Measurements from ENCODE around the gene KCNIP3. TPM values are rescaled to one million over a fixed set of nuclear protein-coding genes. Genes with fewer than 3 reads are reported as not detected.
"Not testable (repeated sequence)": the region's sequence is repeated elsewhere in the genome, so short reads cannot be mapped to it uniquely, and the experiment has no call there.

Gene KCNIP3
- total RNA-seq, 2 experiments from 2014 or later = not detected

DNA sequence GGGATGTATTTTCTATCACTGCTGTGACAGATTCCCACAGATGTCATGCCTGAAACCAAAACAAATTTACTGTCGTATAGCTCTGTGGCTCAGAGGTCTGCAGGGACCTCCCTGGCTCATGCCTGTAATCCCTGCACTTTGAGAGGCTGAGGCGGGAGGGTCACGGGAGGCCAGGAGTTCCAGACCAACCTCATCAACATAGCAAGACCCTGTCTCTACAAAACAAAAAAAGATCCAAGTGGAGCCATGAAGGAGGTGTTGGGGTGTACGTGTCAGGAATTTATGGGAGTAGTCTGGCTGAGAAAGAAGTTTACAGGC is 54.4 kb downstream of the KCNIP3 start:
- H3K9me3 Mint-ChIP-seq = no peaks in the 10 kb centered on the region
- peaks cover 12% of the 10 kb centered on the region for H3K27me3 Mint-ChIP-seq
- H3K36me3 Mint-ChIP-seq = no peaks in the 10 kb centered on the region
- ChIA-PET CTCF (no interaction called here), POLR2A (no interaction called here)
- intact Hi-C loops (cut with micrococcal nuclease) = no loop called here
- no peaks in the 10 kb centered on the region for H3K4me1 Mint-ChIP-seq (ENCODE audit: low read depth)
- H3K27ac Mint-ChIP-seq = no peak overlapping the region
- no peak for DNase-seq
- H3K4me3 Mint-ChIP-seq = no peak overlapping the region

DNA sequence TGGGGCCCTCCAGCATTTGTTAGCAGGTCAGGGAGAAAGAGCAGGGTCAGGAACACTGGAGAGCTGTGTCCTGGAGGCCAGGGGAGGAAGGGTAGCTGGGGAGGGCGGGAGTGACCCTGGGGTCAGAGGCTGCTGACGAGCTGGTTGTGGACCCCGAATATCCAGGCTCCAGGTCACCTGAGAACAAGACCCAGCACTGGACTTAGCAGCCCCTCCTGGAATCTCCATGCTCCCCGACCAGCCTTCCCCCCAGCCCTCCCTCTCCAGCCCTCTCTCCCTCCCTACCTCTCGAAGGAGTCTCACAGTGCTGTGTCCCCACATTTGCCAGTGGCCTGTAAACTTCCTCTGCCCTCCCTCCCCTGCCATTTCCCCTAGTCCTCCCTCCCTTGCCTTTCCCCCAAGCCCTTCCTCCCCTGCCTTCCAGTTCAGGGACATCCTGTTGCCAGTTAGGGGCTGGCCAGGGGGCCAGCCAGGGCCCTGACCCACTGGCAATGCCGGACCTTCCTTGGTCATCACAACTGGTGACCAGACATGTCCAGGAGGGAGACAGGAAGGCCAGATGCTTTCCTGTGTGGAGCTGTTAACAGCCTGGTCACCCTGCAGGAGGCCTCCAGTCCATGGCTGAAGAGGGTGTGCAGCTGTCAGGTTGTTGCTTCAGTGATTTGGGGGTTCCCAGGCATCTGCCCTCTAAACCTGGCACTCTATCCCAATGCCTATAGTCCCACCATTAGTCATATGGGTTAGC is 55.3 kb downstream of the KCNIP3 start:
- Mint-ChIP-seq H3K4me1 (ENCODE audit: low read depth) (no peaks in the 10 kb centered on the region), H3K27ac (no peak overlapping the region), H3K9me3 (no peaks in the 10 kb centered on the region), H3K4me3 (no peak overlapping the region), H3K36me3 (no peaks in the 10 kb centered on the region), H3K27me3 (peaks cover 9% of the 10 kb centered on the region)
- CTCF ChIA-PET = no interaction called here
- DNase-seq = no peak
- intact Hi-C loops (cut with micrococcal nuclease) = no loop called here
- POLR2A ChIA-PET = no interaction called here

DNA sequence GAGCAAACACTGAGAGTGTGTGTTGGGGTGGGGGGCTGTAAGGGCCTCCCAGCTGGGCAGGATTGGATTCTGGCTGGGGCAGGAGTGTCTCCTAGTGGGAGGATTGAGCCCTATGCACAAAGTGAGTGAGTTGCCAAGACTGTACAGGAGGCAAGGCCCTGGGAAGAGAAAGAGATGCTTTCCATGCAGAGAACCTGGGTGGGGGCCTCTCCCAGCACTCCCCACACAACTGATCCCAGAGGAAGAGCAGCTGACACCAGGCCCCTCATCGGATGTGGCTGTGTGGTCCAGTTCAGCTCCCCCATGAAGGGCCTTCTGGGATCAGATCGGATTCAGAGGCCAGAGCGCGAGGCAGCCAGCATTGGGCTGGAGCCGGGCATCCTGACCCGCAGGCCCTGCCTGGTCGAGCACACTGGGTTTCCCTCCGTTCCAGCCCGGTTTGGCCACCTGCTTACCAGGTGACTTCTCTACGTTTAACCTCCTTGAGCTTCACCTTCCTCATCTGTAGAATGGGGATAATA is 56.0 kb downstream of the KCNIP3 start:
- no peaks in the 10 kb centered on the region for H3K36me3 Mint-ChIP-seq
- no peak for DNase-seq
- no peaks in the 10 kb centered on the region for H3K4me1 Mint-ChIP-seq (ENCODE audit: low read depth)
- no peak overlapping the region for H3K27ac Mint-ChIP-seq
- no peak overlapping the region for H3K4me3 Mint-ChIP-seq
- no peaks in the 10 kb centered on the region for H3K9me3 Mint-ChIP-seq
- ChIA-PET CTCF (no interaction called here), POLR2A (no interaction called here)
- H3K27me3 Mint-ChIP-seq = peaks cover 4% of the 10 kb centered on the region
- intact Hi-C loops (cut with micrococcal nuclease) = no loop called here

DNA sequence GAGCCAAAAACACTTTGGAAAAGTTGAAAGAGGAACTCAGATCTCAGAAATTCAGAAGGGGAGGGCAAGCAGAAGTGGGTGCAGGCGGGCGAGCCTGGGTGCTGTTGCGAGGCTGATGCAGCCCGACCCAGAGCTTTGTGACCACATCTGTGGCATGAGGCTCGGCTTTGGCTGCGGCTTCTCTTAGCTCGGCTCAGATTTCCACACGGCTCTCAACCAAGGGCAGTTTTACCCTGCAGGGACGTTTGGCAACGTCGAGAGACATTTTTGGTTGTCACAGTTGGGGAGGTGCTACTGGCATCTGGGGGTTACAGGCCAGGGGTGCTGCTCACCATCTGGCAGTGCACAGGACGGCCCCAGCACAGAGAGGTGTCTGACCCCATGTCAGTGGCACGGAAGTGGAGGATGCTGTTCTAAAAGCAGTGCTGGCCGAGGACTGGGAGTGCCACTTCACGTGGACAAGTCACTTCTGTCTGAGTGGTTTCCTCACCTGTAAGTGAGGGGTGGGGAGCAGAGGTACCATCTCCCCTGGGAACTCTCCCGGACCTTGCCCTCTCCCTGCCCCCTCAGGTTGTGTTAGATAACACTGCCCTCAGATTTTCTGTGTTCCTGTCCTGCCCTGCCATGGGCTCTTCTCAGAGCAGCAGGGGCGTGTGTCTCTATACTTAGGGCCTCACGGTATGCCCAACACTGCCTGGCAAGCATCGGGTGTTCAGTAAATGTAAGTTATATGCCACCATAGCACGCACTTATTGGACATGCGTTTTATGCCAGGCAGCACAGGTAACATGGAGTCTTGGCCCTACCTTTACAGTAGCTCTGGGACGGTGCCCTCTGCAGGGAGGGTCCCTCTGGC is 56.7 kb downstream of the KCNIP3 start:
- Mint-ChIP-seq H3K9me3 (no peaks in the 10 kb centered on the region), H3K27me3 (peaks cover 3% of the 10 kb centered on the region), H3K27ac (no peak overlapping the region), H3K36me3 (no peaks in the 10 kb centered on the region), H3K4me1 (ENCODE audit: low read depth) (no peaks in the 10 kb centered on the region), H3K4me3 (no peak overlapping the region)
- no peak for DNase-seq
- intact Hi-C loops (cut with micrococcal nuclease) = no loop called here
- ChIA-PET POLR2A (no interaction called here), CTCF (interaction anchor here (1.4 kb wide), 1 partner anchor 8 kb away, joined by 5 read pairs; no protein-coding TSS in a partner anchor)

DNA sequence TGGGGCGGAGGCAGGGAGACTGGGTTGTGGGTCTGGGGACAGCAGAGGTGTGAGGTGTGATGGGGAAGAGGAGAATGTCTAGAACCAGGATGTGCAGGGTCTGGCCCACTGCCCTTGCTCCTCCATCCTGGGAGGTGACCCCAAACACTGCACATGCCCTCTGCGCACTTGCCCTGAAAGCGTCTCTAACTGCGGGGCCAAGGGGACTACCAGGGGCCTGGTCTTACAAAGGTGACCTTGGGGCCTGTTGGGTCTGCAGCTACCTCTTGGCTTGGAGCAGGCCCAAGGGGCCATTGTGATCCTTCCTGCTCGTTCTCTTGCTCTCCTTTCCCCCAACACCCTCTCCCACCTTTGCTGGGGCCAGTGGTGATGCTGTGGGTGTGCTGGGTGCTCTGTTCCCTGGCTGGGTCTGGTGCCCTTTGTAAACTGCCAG is 57.3 kb downstream of the KCNIP3 start:
- intact Hi-C loops (cut with micrococcal nuclease) = no loop called here

DNA sequence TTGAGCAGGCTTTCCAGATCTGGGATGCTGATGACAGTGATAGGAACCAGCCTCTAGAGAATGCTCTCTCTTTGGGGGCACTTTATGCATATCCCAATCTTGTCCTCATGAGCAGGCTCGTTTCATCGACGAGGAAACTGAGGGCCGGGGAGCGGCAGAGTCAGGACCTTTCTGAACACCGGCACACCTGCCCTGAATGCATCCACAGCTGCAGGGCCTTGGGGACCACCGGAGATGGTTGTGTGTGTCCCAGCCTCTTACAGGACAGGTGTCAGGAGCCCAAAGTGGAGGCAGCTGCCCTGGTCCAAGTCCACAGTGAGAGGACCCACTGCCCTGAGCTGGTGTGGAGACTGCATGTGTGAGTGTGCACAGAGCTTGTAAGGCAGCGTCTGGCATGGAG is 57.8 kb downstream of the KCNIP3 start:
- intact Hi-C loops (cut with micrococcal nuclease) = no loop called here
- Mint-ChIP-seq H3K4me1 (ENCODE audit: low read depth) (no peaks in the 10 kb centered on the region), H3K4me3 (no peak overlapping the region), H3K36me3 (no peaks in the 10 kb centered on the region), H3K27me3 (peaks cover 3% of the 10 kb centered on the region), H3K27ac (no peak overlapping the region), H3K9me3 (no peaks in the 10 kb centered on the region)
- POLR2A ChIA-PET = no interaction called here
- CTCF ChIA-PET = interaction anchor here (1.4 kb wide), 1 partner anchor 9 kb away, joined by 5 read pairs; no protein-coding TSS in a partner anchor
- no peak for DNase-seq

More for the DNA sequence above, 57.3 kb downstream of the KCNIP3 start:
- no peak for DNase-seq
- H3K4me1 Mint-ChIP-seq (ENCODE audit: low read depth) = no peaks in the 10 kb centered on the region
- no peaks in the 10 kb centered on the region for H3K36me3 Mint-ChIP-seq
- no peaks in the 10 kb centered on the region for H3K9me3 Mint-ChIP-seq
- no peak overlapping the region for H3K27ac Mint-ChIP-seq
- ChIA-PET CTCF (interaction anchor here (1.4 kb wide), 1 partner anchor 9 kb away, joined by 5 read pairs; no protein-coding TSS in a partner anchor), POLR2A (no interaction called here)
- H3K4me3 Mint-ChIP-seq = no peak overlapping the region
- H3K27me3 Mint-ChIP-seq = peaks cover 3% of the 10 kb centered on the region

DNA sequence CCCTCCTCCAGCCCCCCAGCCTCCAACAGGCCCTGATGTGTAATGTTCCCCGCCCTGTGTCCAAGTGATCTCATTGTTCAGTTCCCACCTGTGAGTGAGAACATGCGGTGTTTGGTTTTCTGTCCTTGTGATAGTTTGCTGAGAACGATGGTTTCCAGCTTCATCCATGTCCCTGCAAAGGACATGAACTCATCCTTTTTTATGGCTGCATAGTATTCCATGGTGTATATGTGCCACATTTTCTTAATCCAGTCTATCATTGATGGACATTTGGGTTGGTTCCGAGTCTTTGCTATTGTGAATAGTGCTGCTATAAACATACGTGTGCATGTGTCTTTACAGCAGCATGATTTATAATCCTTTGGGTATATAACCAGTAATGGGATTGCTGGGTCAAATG is 58.3 kb downstream of the KCNIP3 start:
- intact Hi-C loops (cut with micrococcal nuclease); H3K4me3 Mint-ChIP-seq; POLR2A ChIA-PET; H3K4me1 Mint-ChIP-seq (ENCODE audit: low read depth); H3K9me3 Mint-ChIP-seq; DNase-seq; H3K36me3 Mint-ChIP-seq; H3K27ac Mint-ChIP-seq; H3K27me3 Mint-ChIP-seq: not testable (repeated sequence)
- CTCF ChIA-PET = interaction anchor here (1.4 kb wide), 1 partner anchor 10 kb away, joined by 5 read pairs; no protein-coding TSS in a partner anchor

DNA sequence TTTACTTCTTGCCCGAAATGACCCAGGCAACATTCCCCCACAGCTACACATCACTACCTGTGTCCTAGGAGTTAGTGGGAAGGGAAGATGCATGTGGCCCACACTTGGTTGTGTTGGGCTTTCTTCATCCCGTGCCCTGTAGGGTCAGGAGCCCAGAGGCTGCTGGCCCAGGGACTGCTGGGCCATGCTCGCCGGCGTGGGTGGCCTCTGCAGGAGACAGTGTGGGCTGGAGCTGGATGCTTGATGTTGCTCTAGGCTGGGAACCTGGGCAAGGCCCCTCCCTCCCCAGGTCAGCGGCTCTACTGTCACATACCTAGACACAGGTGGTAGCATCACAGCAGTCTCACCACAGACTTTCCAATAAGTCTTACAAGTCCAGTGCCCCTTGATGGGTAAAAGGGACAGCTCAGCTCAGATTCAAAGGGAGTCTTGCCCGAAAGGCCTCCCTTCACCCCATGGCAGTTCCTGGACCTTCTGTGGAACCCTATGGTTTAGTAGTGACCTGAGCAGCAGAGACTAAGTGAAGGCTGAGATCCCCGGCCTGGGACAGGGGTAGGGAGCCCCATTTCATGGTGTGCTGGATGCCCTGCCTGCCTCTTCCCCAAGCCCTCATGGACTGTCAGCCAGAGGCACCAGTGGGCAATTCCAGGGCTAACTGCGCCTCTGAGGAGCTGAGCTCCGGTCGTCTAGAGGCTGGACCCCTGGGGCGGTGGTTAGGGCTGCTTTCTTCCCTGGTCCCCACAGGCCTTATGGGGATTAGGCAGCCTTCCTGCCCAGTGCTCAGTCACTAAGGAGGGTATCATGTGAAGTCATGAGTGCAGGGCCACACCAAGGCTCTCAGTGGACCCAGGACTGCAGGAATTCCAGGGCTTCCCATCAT is 59.9 kb downstream of the KCNIP3 start:
- no peak for DNase-seq
- Mint-ChIP-seq H3K4me1 (ENCODE audit: low read depth) (no peaks in the 10 kb centered on the region), H3K9me3 (no peaks in the 10 kb centered on the region), H3K4me3 (no peak overlapping the region), H3K27ac (no peak overlapping the region), H3K36me3 (no peaks in the 10 kb centered on the region), H3K27me3 (peaks cover 2% of the 10 kb centered on the region)
- POLR2A ChIA-PET = no interaction called here
- intact Hi-C loops (cut with micrococcal nuclease) = no loop called here
- CTCF ChIA-PET = interaction anchor here (0.9 kb wide), 1 partner anchor 11 kb away, joined by 3 read pairs; no protein-coding TSS in a partner anchor

DNA sequence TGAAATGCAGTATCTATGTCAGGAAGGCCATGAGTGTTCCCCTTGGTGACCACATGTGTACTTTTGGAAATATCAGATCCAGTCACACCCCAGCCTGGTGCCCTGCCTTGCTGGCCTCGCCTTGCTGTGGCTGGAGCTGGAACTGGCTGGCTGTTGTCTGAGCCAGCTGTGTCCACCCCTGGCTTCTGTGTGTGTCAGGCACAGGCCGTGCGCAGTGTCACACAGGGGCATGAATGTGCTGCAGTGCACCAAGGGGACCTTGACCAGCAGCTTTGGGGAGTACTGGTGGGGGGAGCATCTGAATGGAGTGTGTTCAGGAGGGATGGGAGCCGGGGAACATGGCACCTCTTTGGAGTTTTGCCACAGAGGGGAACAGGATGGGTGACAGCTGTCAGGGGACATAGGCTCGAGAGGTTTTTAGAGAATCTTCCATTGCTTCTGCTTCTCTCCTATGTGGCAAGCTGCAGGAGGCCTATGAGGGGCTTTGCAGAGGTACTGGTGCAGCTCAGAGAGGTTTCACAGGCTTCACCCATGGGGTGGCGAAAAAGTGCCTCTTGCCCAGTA is 60.7 kb downstream of the KCNIP3 start:
- POLR2A ChIA-PET = no interaction called here
- Mint-ChIP-seq H3K27ac (no peak overlapping the region), H3K27me3 (peaks cover 2% of the 10 kb centered on the region), H3K4me3 (no peak overlapping the region), H3K36me3 (no peaks in the 10 kb centered on the region), H3K9me3 (no peaks in the 10 kb centered on the region), H3K4me1 (ENCODE audit: low read depth) (no peaks in the 10 kb centered on the region)
- intact Hi-C loops (cut with micrococcal nuclease) = no loop called here
- no peak for DNase-seq
- CTCF ChIA-PET = interaction anchor here (0.9 kb wide), 1 partner anchor 12 kb away, joined by 3 read pairs; no protein-coding TSS in a partner anchor

DNA sequence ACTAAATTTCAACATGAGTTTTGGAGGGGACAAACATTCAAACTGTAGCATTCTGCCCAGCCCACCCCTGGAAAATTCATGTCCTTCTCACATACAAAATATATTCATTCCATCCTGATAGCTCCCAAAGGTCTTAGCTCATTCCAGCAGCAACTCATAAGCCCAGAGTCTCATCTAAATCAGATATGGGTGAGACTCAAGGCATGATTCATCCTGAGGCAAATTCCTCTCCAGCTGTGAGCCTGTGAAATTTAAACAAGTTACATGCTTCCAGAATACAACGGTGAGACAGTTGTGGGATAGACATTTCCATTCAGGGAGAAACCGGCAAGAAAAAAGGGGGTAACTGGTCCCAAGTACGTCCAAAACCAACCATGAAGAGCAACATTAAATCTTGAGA is 61.9 kb downstream of the KCNIP3 start:
- no peak overlapping the region for H3K4me3 Mint-ChIP-seq
- H3K27ac Mint-ChIP-seq = no peak overlapping the region
- no peaks in the 10 kb centered on the region for H3K9me3 Mint-ChIP-seq
- intact Hi-C loops (cut with micrococcal nuclease) = no loop called here
- H3K4me1 Mint-ChIP-seq (ENCODE audit: low read depth) = no peaks in the 10 kb centered on the region
- CTCF ChIA-PET = no interaction called here
- POLR2A ChIA-PET = no interaction called here
- peaks cover 2% of the 10 kb centered on the region for H3K27me3 Mint-ChIP-seq
- no peak for DNase-seq
- no peaks in the 10 kb centered on the region for H3K36me3 Mint-ChIP-seq

DNA sequence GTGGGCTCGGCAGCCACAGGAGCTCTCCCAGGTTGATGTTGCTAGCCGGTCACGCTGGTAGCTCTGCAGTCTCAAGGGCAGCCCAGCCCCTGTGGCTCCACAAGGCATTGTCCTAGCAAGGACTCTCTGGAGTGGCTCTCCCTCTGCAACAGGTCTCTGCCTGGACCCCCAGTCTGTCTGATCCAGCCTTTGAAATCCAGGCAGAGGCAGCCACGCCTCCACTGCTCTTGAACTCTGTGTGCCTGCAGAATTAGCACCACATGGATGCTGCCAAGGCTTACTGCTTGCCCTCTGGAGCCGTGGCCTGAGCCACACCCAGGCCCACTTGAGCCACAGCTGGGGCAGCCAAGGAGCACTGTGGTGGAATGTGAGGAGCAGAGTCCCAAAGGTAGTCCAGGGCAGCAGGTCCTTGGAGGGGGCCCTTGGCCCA is 62.4 kb downstream of the KCNIP3 start:
- ChIA-PET POLR2A (no interaction called here), CTCF (no interaction called here)
- DNase-seq = no peak
- Mint-ChIP-seq H3K9me3 (no peaks in the 10 kb centered on the region), H3K27ac (no peak overlapping the region), H3K4me3 (no peak overlapping the region), H3K36me3 (no peaks in the 10 kb centered on the region), H3K27me3 (peaks cover 2% of the 10 kb centered on the region), H3K4me1 (ENCODE audit: low read depth) (no peaks in the 10 kb centered on the region)
- intact Hi-C loops (cut with micrococcal nuclease) = no loop called here
